ENCODE measurements around the gene SDHB.

DNA sequence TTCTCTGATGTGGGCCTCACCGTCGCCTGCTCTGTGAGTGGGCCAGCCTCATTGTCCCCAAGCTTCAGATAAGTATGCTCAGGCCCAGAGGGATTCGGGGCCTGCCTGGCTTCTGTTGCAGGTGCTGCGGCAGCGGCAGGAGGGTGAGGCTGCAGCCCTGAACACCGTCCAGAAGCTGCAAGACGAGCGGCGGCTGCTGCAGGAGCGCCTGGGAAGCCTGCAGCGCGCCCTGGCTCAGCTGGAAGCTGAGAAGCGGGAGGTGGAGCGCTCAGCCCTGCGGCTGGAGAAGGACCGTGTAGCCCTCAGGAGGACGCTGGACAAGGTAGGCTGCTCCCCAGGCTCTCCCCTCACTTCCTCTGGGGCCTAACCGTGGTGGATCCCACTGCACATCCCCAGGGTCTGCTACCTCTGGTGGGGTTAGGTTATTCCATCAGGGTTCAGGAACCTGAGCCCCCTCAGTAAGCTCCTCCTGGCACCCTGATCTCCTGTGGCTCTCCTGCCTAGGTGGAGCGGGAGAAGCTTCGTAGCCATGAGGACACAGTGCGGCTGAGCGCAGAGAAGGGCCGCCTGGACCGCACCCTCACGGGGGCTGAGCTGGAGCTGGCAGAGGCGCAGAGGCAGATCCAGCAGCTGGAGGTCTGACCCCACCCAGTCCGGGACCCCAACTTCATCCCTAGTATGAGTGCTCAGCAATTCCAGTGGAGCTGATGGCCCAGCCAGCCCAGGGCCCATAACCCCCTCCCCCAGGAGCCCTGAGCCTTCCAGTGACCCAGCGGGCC is 83.5 kb downstream of the SDHB start:
- TF ChIP-seq CTCF (IDR thresholded peaks at IDR 0.05), result no peak
- no peak for TF ChIP-seq POLR2A (IDR thresholded peaks at IDR 0.05)
- TF ChIP-seq POLR2AphosphoS5 (IDR thresholded peaks at IDR 0.05), result no peak
- TF ChIP-seq EP300 (IDR thresholded peaks at IDR 0.05), result no peak

Data from upper lobe of left lung (tissue), 4 donors.